ENCODE measurements around the gene ANGPTL7.
"Not testable (repeated sequence)": the region's sequence is repeated elsewhere in the genome, so short reads cannot be mapped to it uniquely, and the experiment has no call there.

ANGPTL7 gene

DNA sequence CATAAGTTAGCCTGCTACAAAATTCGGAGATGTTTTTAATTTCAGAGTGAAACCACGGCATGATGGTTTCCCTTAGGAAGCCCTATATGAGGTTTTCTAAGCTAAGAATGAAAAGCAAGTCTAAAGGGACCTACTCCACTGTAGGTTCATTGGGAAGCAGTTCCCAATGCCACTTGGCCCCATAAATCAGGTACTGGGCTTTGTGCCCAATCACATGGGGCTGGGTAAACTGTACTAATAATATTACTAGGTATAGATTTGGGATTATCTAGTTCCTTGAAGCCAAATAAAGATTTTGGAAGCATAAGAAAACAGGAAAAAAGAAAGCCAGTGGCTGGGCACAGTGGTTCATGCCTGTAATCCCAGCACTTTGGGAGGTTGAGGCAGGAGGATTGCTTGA, 19.1 kb upstream of the ANGPTL7 start:
- DNase-seq = no peak

DNA sequence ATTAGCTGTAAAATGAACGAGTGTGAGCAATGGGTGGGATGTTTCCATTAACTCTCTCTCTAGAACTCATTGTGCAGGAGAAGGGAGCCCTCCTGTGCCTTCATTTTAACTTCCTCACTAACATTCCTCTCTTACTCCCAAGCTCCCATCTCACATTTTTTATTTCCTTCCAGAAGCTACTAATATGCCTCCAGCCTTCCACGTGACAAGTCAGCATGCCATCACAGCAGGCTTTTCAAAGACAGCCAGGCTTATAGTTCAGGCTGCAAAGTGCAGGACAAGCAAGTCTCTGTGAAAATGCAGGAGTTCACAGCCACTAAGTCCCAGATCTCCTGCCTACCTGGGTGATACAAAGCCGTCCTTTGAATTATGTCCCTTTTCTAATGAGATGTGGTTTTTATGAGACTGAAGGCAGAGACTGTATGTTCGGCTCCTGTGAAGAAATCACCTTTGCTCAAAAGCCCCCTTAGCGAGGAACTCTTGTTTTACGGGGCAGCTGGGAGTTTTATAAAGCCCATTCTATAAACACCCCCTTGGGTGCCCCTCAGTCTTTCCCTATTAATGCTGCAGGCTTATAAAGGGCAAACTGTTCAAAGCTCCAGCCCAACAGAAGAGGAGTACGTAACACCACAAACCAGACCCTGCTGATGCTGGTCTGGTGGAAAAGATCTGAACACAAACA, 14.8 kb upstream of the ANGPTL7 start:
- DNase-seq = no peak

DNA sequence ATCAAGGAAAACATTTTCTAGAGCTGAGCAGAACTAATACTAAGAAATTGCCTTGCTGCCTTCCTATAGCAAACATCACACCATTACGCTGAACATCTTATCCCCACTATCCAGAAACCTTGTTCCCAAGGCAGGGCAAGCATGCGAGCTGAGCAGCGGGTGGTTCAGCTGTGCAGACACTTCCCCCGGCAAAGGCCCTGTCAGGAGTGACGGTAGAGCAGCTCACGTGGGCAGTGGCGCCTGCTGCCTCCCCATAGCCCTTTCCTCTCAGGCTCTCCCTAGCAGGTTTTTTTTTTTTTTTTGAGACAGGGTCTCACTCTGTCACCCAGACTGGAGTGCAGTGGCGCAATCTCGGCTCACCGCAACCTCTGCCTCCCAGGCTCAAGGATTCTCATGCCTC, 13.7 kb upstream of the ANGPTL7 start:
- DNase-seq = no peak

DNA sequence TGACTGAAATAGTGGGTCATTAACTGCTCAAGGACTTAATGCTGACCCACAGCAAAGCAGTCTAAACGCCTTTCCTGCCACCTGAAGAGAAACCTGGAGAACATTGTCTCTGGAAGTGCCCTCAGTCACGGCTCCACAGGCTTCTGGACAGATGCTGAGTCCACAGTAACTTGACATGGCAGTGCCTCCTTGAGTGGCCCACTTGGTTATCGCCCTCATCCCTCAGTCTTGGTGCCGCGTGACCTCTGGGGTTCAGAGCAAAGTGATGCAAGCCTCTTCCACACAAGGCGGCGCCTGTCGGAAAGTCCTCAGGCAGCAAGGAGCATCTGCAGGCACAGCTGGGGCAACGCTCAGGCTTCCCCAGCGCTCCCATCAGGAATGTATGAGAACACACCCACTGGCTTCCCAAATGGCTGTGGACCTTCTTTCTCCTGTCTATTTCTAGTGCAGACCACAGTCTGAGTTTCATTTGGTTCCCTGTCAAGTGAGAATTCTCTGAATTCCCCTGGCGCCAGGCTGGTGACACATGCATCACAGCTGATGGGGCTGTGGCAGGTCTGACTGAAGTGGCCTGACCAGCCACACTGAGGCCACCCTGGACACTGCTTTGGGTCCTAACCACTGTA, 13.0 kb upstream of the ANGPTL7 start:
- DNase-seq = no peak

DNA sequence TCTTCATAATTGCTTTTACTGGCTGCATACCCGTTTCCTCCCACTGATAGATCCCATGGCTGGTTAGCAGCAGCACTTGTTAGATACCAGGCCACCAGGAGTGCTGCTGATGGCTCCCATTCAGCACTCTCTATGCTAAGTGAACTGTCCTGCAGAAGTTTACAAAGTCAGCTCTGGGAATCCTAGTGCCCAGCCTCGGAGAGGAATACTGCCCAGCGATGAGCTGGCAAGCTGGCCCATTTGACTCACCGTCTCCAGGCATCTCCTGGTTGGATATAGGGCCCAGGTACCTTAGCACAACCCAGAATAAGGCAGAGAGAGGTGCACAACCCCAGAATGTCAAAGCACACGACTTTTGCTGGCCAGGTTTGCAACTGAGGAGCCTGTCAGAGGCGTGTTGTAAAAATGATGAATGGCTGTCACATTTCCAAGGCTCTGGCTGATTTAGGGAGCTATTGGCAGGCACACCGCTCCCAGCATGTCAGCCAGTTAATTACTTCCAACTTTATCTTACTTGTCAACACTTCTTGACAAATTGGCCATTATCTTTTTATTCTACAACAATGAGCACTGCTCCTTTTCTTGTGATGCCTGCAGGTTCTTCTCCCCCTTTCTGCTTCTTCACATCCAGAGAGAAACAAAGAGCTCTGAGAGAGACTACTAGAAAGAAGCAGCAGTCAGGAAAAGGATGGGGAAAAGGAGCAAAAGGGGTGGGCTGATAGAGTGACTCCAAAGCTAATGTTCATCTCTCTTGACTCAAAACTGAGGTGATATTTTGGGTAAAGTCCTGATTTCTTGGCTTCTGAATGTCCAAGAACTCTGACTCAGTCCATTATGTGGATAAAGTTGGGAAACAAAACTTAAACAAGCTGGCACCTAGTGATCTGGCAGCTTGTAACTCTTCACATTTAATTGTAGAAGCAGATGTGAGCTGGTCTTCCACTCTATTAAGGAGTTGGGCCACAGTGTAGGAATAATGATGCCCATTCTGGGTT, 10.8 kb upstream of the ANGPTL7 start:
- DNase-seq = no peak

DNA sequence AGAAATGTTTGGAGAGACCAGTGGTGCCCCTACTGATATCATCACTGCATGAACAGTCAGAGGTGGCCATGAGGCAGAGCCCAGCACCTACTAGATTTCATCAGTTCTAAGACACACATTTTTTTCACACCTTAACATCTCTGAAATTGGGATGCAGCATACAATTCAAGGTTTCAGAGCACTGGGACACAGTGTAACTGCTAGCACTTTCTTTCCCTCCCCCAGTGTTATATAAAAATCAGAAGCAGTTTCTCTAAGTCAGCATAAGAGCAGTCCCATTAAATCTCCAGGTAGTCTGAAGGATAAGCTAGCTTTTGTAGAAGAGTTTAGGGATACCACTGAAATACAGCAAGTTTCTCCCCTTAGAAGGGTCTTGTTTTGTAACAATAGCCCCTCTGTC, 10.0 kb upstream of the ANGPTL7 start:
- DNase-seq = no peak

DNA sequence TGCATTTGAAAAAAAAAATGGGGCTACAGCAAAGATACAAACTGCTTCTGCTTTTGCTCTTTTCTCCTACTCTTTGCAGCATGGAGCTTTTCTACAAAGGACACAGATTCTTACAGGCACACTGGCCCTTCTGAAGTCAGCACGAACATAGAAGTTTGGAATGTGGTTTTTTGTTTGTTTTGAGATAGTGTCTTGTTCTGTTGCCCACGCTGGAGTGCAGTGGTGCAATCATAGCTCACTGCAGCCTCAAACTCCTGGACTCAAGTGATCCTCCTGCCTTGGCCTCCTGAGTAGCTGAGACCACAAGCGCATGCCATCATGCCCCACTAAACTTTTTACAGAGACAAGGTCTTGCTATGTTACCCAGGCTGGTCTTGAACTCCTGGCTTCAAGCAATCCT, 9.4 kb upstream of the ANGPTL7 start:
- not testable (repeated sequence) for DNase-seq

DNA sequence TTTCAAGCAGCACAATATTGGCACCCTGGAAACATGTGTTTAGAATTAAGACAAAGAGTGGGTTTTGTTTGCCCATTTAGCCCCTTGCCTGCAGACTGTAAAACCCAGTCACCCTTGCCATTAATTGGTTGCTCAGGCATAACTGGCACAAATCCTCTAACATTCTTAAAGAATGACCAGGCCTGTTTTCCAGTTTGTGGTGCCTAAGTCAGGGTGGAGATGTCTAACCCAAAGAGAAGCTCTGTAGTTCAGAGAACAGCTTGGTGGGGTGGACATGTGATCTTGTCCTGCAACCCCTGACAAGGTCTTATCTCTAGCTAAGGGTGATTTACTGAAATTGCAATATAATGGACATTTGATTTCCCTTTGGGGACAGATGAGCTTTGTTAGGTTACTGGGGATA, 8.8 kb upstream of the ANGPTL7 start:
- DNase-seq = no peak

DNA sequence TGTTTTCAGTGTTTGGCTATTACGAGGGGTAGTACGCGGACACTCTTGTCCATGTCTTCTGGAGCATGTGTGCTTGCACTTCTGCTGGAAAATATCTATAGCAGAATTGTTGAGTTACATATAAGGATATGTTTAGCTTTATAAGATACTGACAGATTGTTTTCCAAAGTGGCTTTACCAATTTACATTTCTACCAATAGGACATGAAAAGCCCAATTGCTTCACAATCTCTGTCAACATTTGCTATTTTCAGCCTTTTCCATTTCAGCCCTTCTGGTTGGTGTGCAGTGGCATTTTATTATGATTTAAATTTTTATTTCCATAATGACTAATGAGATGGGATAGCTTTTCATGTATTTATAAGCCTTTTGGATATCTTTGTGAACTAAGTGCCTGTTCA, 6.3 kb upstream of the ANGPTL7 start:
- DNase-seq = no peak

DNA sequence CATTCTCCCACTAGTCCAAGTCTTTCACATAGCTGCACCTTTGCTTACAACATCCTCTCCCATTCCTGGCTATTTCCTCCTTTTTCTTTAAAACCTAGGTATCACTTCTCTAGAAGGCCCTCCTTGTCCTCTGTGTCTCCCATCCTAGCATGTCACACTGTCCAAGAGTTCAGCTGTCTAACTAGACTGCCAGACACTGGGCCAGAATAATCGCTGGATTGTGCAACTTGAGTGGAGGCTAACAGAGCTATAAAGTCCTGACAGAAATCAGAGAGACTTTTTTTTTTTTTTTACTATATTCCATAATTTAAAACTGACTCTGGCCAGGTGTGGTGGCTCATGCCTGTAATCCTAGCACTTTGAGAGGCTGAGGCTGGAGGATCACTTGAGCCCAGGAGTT, 4.2 kb upstream of the ANGPTL7 start:
- DNase-seq = no peak

DNA sequence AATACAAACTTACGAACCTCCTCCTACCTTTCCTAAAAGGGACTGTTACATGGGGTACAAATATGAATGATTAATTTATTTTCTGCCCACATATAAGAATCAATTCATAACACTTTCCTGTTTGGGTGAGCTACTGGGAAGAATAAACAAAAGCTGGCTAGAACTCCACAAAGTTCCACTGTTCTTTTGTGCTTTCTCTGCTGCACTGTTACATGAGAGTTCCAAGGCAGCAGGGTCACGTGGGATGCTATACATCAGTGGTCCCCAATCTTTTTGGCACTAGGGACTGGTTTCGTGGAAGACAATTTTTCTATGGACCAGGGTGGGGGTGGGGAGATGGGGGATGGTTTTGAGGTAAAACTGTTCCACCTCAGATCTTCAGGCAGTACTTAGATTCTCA, 2.2 kb upstream of the ANGPTL7 start:
- no peak for DNase-seq

DNA sequence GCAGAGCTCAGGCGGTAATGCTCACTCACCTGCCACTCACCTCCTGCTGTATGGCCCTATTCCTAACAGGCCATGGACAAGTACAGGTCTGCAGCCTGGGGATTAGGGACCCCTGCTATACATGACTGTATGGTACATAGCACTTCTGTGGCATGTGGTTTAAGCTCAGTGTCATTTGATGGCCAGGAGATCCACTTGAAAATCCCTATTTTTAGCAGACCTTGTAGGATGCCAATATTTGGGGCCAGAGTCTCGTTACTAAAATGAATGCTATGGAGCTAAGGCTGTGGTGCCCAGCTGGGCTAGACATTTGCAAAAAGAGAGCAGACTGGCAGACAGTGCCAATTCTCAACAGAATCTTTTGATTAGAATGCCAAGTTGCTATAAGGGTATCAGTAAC, 1.7 kb upstream of the ANGPTL7 start:
- DNase-seq = no peak

DNA sequence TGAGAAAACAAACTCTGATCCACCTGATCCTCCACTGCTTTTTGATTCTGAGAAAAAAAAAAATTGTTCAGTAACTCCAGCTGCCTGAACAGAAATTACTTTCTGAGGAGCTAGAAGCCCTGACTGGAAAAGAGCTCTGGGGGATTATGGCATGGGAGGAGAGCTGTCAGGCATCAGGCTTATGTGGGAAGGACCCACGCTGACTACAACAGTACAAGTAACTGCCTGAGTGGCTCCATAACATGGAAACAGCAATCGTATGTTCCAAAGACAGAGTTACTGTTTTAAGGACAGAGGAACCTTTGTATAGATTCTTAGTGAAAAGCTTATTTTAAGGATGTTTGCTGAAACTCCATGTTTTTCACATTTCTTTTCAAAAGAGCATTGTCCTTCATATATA, 1.2 kb upstream of the ANGPTL7 start:
- DNase-seq = no peak

DNA sequence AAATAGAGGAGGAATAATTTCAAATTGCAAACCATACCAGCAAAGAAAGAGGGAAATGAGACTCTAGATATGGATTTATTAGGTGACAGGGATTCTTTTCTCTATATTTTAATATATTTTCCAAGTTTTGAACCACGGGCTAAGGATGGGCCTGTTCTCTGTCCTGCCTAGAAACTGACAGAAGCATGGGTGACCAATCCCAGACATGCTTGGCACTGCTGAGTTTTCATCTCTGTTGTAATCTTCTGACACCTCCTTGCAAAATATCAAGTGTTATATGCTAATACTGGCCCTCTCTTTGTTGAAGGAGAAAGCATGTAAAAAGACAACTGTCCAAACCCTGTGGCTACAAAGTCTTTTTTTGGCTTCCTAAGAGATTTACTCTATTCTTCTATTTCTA, 774 bp upstream of the ANGPTL7 start:
- DNase-seq = no peak

DNA sequence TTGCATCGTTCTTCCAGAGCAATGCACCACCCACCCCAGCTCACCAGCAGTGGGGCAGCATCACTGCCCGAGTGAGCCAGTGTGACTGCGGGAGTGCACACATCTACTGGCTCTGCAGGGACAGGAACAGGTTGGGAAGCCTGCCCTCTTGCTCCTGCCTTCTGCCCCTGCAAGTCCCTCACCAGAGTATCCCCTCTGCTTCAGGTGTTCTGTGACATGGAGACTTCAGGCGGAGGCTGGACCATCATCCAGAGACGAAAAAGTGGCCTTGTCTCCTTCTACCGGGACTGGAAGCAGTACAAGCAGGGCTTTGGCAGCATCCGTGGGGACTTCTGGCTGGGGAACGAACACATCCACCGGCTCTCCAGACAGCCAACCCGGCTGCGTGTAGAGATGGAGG, 4.2 kb downstream of the ANGPTL7 start:
- DNase-seq = no peak

DNA sequence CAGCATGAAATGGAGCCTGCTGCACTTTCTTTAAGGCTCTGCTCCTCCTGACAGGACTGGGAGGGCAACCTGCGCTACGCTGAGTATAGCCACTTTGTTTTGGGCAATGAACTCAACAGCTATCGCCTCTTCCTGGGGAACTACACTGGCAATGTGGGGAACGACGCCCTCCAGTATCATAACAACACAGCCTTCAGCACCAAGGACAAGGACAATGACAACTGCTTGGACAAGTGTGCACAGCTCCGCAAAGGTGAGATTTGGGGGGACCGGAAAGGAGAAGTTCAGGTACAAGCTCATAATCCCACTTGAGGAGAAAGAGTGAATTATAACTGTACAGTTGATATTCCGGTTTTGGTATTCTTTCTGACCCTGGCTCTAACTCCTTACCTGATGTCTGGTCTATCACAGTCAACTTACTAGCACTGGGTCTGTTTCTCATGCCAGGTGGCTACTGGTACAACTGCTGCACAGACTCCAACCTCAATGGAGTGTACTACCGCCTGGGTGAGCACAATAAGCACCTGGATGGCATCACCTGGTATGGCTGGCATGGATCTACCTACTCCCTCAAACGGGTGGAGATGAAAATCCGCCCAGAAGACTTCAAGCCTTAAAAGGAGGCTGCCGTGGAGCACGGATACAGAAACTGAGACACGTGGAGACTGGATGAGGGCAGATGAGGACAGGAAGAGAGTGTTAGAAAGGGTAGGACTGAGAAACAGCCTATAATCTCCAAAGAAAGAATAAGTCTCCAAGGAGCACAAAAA, 5.4 kb downstream of the ANGPTL7 start:
- DNase-seq = no peak

DNA sequence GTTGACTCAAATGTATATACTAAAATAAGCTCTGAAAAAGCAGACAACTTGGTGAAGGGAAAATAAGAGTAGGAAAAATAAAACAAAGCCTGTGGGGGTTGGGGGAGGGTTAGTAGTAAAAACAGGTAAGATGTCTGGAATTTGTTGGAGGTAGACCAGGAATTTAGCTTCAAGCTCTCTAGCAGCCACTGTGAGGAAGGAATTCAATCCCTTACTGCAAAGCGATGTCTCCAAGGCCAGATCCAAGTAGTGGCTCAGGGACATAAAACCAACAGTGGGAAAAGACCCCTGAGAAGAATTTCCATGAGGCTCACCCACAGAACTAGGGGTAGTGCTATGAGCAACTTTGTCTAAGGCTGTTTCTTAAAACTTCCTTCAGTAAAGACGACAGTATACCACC, 7.8 kb downstream of the ANGPTL7 start:
- DNase-seq = no peak

DNA sequence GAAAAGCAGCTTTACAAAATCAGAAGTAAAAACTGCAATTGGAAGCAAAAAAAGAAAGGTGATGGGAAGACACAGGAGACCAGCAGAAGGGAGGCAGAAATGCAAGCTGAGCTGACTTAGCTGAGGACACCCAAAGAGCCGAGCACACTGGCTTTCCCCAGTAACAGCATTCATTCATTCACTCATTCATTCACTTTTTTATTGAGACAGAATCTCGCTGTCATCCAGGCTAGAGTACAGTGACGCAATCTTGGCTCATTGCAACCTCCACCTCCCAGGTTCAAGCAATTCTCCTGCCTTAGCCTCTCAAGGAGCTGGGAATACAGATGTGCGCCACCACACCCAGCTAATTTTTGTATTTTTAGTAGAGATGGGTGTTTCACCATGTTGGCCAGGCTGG, 8.2 kb downstream of the ANGPTL7 start:
- DNase-seq = no peak

DNA sequence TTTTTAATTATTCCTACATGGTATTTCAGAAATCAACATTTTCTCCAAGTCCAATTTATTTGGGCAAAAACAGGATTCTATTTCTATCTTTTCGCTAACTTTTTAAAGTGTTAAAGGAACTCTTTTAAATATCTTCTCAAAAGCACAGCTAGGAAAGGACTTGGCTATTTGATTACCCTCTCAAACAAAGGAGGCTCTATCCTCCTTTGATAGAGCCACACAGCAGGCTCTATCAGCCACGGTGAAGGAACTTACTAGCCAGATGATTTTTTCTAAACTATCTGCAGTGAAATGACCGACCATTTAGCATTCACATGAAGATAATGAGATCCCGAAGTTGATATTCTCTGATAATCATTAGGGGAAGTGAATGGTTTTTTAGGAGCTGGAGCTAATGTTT, 9.1 kb downstream of the ANGPTL7 start:
- no peak for DNase-seq

DNA sequence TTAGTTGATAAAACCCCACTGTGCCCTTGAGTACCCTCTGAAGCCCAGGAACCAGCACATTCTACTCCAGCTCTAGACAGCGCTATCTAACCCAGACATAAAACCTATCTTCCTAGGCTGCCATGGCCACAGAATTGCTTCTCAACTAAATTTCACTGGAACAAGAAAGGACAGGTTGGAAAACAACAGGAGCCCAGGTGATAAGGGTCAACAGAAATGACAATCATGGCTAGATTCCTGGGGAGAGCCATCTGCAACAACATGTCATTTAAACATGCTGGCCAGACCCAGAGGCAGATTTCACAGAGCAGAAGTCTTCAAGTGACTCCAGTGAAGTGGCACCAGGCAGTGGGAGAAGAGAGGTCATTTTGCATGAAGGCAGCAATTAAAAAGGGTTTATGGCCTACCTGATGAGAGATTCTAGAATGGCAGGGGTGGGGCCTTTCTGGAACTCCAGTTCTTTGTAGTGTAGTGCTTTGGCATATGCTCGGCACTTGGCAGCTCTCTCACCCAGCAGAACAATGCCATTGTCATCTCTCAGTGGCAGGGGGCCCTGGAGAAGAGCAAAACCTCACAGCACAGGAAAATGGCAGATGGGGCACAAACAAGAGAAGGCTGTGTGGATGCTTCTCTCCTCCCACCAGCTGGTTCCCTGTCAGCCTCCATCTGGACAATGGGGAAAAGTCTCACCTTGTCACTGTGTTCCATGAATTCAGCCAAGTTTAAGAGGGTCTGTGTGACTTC, 9.9 kb downstream of the ANGPTL7 start:
- DNase-seq = no peak

DNA sequence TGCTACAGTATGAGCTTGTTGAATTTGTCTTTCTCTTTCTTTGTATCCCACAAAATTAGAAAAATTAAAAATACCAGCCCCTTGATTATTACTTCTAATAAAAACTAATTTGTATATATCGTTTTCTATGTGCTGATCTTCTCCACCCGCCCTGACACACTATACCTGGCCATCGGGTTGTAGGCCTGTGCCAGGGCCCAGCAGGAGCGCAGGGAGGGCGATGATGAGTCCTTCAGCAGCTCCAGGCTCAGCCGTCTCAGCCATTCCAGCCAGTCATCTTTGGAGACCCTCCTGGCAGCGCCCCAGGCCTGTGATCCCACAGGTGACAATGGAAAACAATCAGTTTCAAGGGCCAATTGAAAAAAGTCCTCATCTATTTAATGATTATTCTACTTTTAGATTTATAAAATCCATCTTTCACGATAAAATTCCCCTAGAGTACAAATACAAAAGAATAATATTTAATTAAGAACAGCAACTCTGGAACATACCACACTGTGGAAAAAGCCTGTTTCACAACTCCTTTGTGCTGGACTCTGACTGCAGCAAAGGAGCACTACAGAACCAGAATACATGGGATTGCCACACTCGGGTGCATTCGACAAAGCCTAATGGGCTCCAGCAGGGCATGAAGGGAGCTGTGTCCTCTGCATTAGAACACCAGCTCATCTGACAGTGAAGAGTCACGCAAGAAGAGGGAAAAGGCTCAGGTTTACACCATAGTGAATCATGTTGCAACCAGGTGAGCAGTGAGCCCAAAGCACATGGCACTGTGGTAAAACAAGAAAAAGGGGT, 15.4 kb downstream of the ANGPTL7 start:
- no peak for DNase-seq

All from activated naive CD4-positive, alpha-beta T cell treated with Interleukin-2 at 50 U/mL for 16 hours (primary cell).